ENCODE data around the gene APOD.

APOD gene

GRCh38 chr3:195524171-195524896 lies 59.4 kb downstream of the APOD start:
- Histone ChIP-seq H3K27ac (no peak overlapping the region), H3K27me3 (ENCODE audit: insufficient read depth, low read depth, severe bottlenecking) (no peaks in the 10 kb centered on the region), H3K4me3 (ENCODE audit: low read depth, low read length) (no peak overlapping the region), H3K9me3 (ENCODE audit: severe bottlenecking) (no peaks in the 10 kb centered on the region), H3K36me3 (no peaks in the 10 kb centered on the region)
- no peak for TF ChIP-seq CTCF (IDR thresholded peaks at IDR 0.05; ENCODE audit: low read depth, low read length)
- no peak for DNase-seq

- Histone ChIP-seq H3K27ac (no peak overlapping the region), H3K36me3 (no peaks in the 10 kb centered on the region), H3K9me3 (ENCODE audit: severe bottlenecking) (no peaks in the 10 kb centered on the region), H3K4me3 (ENCODE audit: low read depth, low read length) (no peak overlapping the region), H3K27me3 (ENCODE audit: insufficient read depth, low read depth, severe bottlenecking) (no peaks in the 10 kb centered on the region)
- no peak for TF ChIP-seq CTCF (IDR thresholded peaks at IDR 0.05; ENCODE audit: low read depth, low read length)
- DNase-seq: no peak
Observed at GRCh38 chr3:195522254-195523023, 61.3 kb downstream of the APOD start.

All from WERI-Rb-1 (cell line).